Uterus (tissue), 4 donors: ENCODE results near the gene BRD3. TPM values are rescaled to one million over a fixed set of nuclear protein-coding genes. Genes with fewer than 3 reads are reported as not detected.

ENCODE experiments used
- DNase-seq, 2 donors: peaks; one replicate each; pipeline ENCODE4 v3.0.0-alpha.2; 2019 to 2020
- H3K27ac ChIP-seq, 2 donors: fragments of 200-600 bp; sonication (generic); 1 replicate in 1 of 2; 2 replicates in 1 of 2; pipeline ENCODE4 v1.5.1; 2016 to 2018
- H3K27me3 ChIP-seq, 2 donors: fragments of 200-600 bp; sonication (generic); one replicate each; pipeline ENCODE4 v1.5.1; 2018 to 2019; ENCODE audit warnings: control low read depth in 1 of 2
- H3K36me3 ChIP-seq, 2 donors: fragments of 200-600 bp; sonication (generic); one replicate each; pipeline ENCODE4 v1.5.1; 2019; ENCODE audit warnings: control low read depth in 1 of 2
- H3K4me1 ChIP-seq, 2 donors: fragments of 200-600 bp; sonication (generic); one replicate each; pipeline ENCODE4 v1.5.1; 2018 to 2019; ENCODE audit warnings: control low read depth in 1 of 2
- H3K4me3 ChIP-seq, 2 donors: fragments of 200-600 bp; sonication (generic); 1 replicate in 1 of 2; 2 replicates in 1 of 2; pipeline ENCODE4 v1.5.1; 2018 to 2019; ENCODE audit warnings: mild to moderate bottlenecking in 1 of 2
- H3K9me3 ChIP-seq, 2 donors: fragments of 200-600 bp; sonication (generic); one replicate each; pipeline ENCODE4 v1.5.1; 2019; ENCODE audit warnings: control low read depth in 1 of 2
- CTCF ChIP-seq, 4 experiments: fragments of 200-600 bp in 2 of 4; fragments of 450-650 bp in 2 of 4; sonication (generic) in 2 of 4; IDR thresholded peaks; one replicate each; pipeline ENCODE4 v1.5.1; 2016 to 2019; ENCODE audit warnings: antibody characterized with exemption in 4 of 4, mild to moderate bottlenecking in 2 of 4, moderate library complexity in 1 of 4
- POLR2A ChIP-seq, 2 donors: fragments of 450-650 bp; IDR thresholded peaks; one replicate each; pipeline ENCODE4 v1.6.1; 2016; ENCODE audit warnings: antibody characterized with exemption in 2 of 2, mild to moderate bottlenecking in 1 of 2, moderate library complexity in 1 of 2
- intact Hi-C: fragments of 100-400 bp; cut with DNase I; formaldehyde crosslinking; loops from one replicate; pipeline ENCODE4 v1.15.1; 2023; ENCODE audit warnings: low total_unique reads
- total RNA-seq, 4 donors: library from RNA; depleted of rRNA in 3 of 4; stranded (reverse); fragments of >200 nt in 3 of 4; gene quantifications; one replicate each; pipeline versions ENCODE4 v1.1.0 to v1.2.4, GENCODE V29; 2014 to 2023
- donor health status: DM: yes; HTN: yes; CAD: no.

The BRD3 gene
- total RNA-seq, 4 donors from 2014 or later, result 7.2 to 85.0 (median 42.6) TPM

- no peak for TF ChIP-seq CTCF (IDR thresholded peaks at IDR 0.05)
- TF ChIP-seq POLR2A (IDR thresholded peaks at IDR 0.05), result no peak
- intact Hi-C loops, result no loop called here
- Histone ChIP-seq H3K27me3 (no peaks in the 10 kb centered on the region), H3K4me1 (peaks cover 19 to 57% of the 10 kb centered on the region in 2 donors), H3K9me3 (no peaks in the 10 kb centered on the region), H3K27ac (no peak overlapping the region), H3K36me3 (no peaks in the 10 kb centered on the region), H3K4me3 (no peak overlapping the region)
- peak in 1 of 2 donors; percentile 9 for DNase-seq
Measured at GRCh38 chr9:134059188-134059641, 8.6 kb downstream of the BRD3 start.

DNA sequence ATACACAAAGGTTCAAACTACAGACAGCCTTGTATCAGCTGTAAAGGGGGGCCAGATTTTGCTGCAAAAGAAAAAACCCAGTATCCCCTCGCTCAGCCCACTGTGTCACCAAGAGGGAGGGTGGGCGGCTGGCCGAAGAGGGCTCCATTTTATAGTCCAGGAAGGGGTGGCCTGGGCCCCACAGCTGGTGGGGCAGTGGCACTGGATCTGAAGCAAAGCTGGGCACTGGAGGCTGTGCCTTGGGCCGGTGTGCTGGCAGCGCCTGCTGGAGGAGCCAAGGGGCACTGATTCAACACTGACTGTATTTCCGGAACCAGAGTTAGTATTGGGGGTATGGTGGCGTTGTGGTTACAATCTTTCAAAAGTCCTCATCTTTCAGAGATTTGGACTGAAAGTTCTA lies 9.1 kb downstream of the BRD3 start:
- no peak overlapping the region for H3K4me3 ChIP-seq
- no peaks in the 10 kb centered on the region for H3K27me3 ChIP-seq
- H3K27ac ChIP-seq, result no peak overlapping the region
- intact Hi-C loops, result no loop called here
- H3K9me3 ChIP-seq, result no peaks in the 10 kb centered on the region
- H3K36me3 ChIP-seq, result no peaks in the 10 kb centered on the region
- no peak for TF ChIP-seq POLR2A (IDR thresholded peaks at IDR 0.05)
- no peak for TF ChIP-seq CTCF (IDR thresholded peaks at IDR 0.05)
- peaks cover 17 to 54% of the 10 kb centered on the region in 2 donors for H3K4me1 ChIP-seq
- DNase-seq, result peak in 1 of 2 donors; percentile 6

- H3K27me3 ChIP-seq, result no peaks in the 10 kb centered on the region
- intact Hi-C loops, result no loop called here
- DNase-seq, result peak; percentile 9 to 12
- TF ChIP-seq CTCF (IDR thresholded peaks at IDR 0.05) (no peak), POLR2A (IDR thresholded peaks at IDR 0.05) (no peak)
- H3K9me3 ChIP-seq, result no peaks in the 10 kb centered on the region
- H3K4me3 ChIP-seq, result no peak overlapping the region
- no peaks in the 10 kb centered on the region for H3K36me3 ChIP-seq
- no peak overlapping the region for H3K27ac ChIP-seq
- H3K4me1 ChIP-seq, result peaks cover 10 to 48% of the 10 kb centered on the region in 2 donors
Measured at GRCh38 chr9:134057751-134058701, 9.8 kb downstream of the BRD3 start.

GRCh38 chr9:134057307-134057657 lies 10.5 kb downstream of the BRD3 start:
- H3K27ac ChIP-seq, result no peak overlapping the region
- no peaks in the 10 kb centered on the region for H3K36me3 ChIP-seq
- no peak for TF ChIP-seq CTCF (IDR thresholded peaks at IDR 0.05)
- TF ChIP-seq POLR2A (IDR thresholded peaks at IDR 0.05), result no peak
- no peak for DNase-seq
- no peaks in the 10 kb centered on the region for H3K27me3 ChIP-seq
- no peaks in the 10 kb centered on the region for H3K9me3 ChIP-seq
- H3K4me3 ChIP-seq, result no peak overlapping the region
- H3K4me1 ChIP-seq, result peaks cover 6 to 40% of the 10 kb centered on the region in 2 donors
- intact Hi-C loops, result no loop called here
